Effector CD4-positive, alpha-beta T cell (primary cell): ENCODE data around the gene NUDC.
"Not testable (repeated sequence)": the region's sequence is repeated elsewhere in the genome, so short reads cannot be mapped to it uniquely, and the experiment has no call there.

Experiments
- DNase-seq: peaks from one replicate; pipeline ENCODE4 v3.0.0-alpha.2; 2020

NUDC gene

DNA sequence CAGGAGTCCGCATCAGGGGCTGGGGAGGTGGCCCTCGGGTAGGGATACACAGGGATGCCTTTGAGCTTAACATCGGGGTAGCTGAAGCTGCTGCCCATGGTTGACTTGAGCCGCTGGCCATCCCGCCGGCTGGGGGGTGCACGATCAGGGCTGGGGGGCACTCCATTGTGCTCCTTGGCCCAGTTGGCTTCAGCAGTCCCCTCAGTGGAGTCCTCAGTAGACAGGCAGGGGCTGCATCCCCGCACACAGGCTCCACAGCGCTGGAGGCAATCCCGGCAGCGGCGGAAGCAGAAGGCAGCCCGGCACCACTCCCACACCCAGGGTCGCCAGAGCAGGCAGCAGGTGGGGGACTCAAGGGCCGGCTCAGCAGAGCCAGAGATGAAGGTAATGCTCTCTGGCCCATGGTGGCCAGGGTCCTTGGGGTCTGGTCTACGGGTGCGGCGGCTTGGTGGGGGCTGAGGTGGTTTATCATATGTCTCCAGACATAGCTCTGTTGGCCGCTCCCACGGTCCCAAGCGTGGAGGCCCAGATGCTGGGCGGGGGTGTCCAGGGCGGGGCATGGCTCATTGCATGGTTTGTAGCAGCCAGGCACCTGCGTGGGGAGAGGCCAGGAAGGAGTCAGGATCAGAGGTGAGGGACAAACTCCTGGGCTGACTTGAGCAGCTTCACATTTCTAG, 30.4 kb downstream of the NUDC start:
- no peak for DNase-seq

DNA sequence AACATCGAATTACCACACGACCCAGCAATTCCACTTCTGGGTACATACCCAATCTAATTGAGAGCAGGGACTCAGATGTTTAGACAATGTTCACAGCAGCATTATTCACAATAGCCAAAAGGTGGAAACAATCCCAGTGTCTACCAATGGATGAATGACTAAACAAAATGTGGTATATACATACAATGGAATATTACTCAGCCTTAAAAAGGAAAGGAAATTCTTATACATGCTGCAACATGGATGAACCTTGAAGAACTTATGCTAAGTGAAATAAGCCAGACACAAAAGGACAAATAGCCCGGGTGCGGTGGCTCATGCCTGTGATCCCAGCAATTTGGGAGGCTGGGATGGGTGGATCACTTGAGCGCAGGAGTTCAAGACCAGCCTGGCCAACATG, 31.8 kb downstream of the NUDC start:
- DNase-seq: no peak

DNA sequence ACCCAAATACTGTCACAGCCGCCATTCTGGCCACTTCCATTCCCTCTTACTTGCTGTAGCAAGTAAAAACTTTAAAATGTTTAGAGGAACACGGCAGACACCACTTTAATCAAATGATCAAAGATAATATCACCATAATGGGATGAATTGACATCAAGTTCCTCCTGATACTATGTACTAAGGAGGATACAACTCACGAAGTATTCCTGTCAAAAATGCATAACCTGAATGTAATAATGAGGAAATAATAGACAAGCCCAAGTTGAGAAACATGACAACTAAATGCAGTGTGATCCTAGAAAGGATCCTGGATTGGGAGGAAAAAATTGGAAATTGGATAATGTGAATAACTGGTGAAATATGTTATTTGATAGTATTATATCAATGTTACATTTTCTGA, 34.8 kb downstream of the NUDC start:
- no peak for DNase-seq

DNA sequence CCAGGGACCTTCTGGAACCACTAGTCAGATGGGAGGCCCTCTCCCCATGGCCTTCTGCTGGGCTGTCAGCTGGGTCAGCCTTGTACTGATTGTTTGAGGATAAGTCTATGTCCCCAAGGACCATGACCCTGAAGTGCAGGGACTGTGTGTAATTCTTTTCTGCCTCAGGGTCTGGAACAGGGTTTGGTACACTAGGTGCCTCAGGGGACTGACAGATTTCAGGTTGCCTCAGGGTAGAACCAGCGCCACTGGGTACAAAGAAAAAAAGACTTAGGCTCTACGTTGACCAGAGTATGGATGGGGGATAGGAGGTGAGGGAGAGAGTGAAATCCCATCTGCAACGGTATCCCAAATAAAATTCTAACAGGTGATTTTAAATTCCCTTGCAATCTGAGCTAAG, 35.8 kb downstream of the NUDC start:
- no peak for DNase-seq

DNA sequence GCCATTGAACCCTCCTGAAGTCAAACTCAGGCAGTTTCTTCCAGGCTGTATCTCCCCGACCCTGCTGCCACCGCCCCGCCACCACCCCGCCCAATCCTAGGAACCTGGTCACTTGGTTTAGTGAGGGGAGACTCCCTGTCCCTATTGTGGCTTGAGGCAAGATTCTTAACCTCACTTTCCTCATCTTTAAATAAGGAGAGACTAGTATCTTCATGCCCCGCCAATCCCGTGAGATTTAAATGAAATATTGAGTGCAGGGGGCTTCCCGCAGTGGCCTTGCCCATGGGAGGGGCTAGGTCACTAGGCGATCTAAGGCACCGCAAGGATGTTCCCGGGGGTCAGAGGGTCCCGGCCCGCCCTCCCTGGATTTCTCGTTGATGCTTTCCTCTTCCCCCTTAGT, 37.7 kb downstream of the NUDC start:
- no peak for DNase-seq

DNA sequence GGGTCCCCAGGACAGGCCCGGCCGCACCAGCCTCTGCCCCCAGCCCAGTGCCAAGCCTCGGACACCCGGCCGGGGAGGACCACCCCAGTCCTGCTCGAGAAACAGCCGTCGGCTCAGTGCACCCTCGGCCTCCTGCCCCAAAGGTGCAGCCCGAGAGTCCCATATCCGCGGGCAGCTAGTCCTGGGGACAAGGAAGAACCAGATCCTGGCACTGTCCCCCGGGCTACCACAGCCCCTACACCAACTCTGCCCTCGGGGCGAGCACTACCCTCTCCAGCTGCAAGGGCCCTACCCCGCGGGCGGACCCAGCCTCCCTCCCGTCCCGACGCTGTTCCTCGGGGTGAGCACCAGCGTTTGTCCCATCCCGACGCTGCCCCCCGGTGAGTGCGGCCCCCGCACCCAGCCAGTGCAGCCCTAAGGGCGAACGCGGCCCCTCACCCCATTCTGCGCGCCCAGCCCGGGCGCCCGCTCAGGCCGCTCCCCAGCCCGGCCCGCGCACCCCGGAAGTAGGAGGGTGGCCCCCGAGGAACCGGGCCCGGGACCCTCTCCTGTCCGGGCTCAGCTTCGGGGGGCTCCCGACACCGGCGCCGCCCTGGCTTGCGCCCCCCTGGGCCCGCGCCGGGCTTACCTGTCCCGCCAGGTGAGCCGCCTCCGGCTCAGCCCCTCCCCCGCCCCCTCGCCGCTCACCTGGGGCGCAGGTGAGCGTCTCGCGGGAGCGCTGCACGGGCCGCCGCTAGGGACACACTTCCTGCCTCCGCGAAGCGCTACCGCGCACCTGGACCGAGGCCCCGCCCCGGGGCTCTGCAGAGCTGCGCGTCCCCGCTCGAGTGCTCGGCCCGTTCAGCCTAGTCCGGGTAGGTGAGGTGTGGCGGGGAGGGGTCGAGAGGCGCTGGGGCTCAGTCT, 38.4 kb downstream of the NUDC start, which contains the start of gene KDF1:
Gene KDF1, minus strand, starts transcription at position 747 of the 903 bp plus-strand sequence. CDS start 8,088 bp downstream, outside the sequence.
- peak; percentile 45 for DNase-seq

DNA sequence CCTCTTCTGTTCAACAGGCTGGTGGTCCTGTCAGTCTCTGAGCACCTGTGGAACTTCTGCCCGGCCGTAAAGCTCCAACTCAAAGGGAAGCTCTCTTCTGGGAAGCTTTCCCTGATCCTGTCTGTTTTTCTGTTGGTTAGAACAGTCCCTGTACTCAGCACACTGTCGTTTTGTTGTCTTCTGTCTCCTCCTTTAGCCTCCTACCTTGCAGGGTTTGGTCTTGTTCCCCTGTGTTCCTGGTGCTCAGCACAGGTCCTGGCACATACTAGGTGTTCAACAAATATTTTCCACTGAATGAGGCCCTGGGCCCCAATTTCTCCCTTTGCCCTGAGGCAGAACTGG, 39.1 kb downstream of the NUDC start:
- no peak for DNase-seq

DNA sequence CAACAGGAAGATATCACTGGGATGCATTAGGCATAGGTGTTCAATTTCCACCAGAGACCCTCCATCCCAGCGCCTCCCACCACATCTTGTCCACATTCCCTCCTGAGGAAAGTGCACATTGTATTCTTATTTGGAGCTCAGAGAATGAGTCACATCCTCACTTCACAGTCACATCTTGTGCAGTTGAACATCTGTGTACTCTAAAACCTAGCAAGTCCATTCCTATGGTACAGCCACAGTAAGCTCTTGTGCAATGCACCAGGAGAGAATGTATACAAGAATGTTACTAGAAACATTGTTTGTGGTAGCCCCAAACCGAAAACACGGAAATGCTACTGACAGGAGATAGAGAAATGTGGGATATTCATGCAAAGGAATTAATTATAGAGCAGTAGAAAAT, 40.3 kb downstream of the NUDC start:
- DNase-seq: no peak

DNA sequence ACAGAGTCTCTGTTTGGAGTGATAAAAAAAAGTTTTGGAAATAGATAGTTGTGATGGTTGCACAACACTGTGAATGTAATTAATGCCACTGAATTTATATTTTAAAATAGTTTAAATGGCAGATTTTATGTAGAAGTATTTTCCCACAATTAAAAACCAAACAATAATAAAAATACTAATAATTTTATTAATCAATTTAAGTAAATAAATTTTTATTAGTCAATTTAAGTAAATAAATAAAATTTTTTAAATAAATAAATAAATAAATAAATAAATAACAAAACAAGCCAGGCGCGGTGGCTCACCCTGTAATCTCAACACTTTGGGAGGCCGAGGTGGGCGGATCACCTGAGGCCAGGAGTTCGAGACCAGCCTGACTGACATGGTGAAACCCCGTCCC, 43.7 kb downstream of the NUDC start:
- no peak for DNase-seq

DNA sequence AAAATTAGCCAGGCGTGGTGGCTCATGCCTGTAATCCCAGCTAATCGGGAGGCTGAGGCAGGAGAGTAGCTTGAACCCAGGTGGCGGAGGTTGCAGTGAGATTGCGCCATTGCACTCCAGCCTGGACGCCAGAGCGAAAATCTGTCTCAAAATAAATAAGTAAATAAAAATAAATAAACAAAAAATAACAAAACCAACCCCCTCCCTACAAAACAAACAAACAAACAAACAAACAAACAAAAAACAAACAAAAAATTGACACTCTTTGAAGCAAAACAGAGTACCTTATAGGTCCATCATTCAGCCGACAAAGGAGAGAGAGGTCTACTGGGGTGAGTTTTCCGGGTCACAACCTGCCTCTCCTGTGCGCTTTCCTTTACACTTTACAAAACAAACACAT, 44.1 kb downstream of the NUDC start:
- DNase-seq: no peak

DNA sequence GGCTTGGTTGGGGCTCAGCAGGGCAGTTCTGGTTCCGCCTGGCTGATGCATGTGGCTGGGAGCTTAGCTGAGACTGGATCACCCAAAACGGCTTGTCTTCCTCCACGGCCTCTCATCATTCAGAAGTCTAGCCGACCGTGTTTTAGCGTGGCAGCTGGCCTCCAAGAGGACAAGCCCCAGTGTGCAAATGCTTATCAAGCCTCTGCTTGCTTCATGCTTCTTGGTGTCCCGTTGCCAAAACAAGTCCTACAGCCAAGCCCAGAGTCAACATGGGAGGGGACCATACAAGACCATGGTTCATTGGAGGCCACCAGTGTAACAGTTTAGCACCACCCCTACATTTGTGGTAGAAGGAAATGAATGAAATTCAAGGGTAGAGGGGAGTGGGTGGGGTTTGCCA, 49.3 kb downstream of the NUDC start:
- no peak for DNase-seq

DNA sequence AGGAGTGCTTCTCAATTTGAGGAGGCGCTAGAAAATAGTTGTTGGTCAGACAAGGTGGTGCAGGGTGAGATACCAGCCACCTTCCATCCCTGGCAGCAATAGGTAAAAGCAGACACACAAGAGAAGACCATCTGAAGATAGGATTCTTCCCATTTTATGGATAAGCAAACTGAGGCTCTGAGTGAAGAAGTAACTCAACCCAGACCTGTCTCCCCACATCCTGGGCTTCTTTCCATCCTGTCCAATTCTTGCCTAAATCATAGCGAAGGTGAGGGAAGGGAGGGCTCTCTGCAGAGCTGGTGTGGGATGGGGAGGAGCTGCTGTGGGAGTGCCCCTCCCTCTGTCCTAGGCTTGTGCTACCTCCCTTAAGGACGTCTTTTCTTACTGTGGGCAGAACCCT, 50.0 kb downstream of the NUDC start:
- no peak for DNase-seq

DNA sequence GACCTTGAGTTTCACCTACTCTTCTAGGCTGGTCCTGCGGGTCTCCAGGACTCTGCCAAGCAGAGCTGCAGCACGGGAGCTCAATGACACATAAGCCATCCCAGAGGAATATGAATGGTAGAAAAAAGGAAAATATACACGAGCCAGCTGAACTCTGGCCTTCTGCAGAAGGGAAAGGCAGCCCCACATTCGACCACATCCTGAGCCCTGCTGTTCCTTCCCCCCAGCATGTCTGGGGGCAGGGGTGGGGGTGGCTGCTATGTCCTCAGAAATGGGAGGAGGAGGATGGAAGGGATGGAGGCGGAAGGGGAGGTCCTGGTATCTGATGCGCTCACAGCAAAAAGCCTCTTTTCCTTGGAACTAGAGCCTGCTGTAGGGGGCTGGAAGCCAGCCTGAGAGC, 50.8 kb downstream of the NUDC start:
- DNase-seq: no peak

DNA sequence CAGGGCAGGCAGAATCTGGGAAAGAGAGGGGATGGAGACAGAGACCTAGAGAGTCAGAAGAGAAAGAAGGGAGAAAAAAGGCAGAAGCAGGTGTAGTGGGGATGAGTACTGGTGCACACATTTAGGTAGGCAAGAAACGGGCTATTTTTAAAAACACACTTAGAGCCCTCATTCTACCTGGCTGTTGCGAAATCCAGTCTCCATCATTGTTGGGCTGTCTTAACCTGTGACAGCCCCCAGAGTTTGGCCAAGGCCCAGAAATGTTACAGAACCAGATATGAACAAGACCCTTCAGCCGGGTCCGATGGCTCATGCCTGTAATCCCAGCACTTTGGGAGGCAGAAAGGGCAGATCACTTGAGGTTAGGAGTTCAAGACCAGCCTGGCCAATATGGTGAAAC, 51.3 kb downstream of the NUDC start:
- no peak for DNase-seq

DNA sequence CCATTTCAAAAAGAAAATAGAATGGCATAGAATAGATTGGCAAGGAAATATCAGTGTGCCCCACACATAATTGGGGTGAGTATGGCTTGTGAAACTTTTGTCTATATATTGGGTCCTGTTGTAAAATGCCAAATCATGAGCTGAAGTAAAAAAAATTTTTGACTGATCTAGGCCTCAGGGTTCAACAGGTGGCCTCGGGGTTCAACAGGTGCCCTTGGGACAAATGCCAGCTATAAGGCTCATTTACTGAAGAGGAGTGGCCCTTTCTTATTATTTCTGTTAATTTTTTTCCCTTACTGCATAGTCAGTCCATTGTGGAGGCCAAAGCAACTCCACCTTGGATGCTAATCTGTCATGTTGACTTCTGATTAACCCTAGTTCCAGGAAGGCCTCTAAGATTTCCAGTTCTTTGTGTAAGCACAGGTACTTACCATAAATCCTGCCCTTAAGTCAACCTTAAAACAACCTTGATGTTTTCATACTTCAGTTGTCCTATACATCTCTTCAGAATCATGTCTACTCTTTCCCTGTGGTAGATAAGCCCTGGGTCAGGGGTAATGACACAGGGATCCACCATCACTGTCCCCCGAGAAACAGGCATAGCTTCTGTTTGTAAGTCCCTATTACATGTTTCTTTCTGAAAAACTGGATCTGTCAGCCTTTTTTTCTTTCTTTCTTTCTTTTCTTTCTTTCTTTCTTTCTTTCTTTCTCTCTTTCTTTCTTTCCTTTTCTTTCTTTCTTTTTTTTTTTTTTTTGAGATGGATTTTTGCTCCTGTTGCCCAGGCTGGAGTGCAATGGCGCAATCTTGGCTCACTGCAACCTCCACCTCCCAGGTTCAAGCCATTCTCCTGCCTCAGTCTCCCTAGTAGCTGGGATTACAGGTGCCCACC, 55.3 kb downstream of the NUDC start:
- DNase-seq: no peak

DNA sequence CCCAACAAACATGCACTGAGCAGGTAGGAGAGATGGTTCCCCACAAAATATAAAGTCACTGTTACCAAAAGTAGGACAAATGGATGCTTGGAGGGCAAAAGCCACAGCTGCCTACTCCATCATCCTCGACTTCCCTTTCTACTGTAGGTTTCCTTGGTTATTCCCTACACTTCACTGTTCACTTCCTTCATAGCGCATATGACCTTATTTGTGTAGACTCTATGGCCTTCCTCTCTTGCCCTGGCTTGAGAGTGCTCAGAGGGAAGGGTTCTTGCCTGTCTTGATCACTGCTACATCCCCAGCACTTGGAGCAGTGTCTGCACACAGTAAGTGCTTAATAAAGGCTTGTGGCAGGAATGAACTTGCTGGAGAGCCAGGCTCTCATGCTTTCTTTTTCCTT, 57.4 kb downstream of the NUDC start:
- no peak for DNase-seq

DNA sequence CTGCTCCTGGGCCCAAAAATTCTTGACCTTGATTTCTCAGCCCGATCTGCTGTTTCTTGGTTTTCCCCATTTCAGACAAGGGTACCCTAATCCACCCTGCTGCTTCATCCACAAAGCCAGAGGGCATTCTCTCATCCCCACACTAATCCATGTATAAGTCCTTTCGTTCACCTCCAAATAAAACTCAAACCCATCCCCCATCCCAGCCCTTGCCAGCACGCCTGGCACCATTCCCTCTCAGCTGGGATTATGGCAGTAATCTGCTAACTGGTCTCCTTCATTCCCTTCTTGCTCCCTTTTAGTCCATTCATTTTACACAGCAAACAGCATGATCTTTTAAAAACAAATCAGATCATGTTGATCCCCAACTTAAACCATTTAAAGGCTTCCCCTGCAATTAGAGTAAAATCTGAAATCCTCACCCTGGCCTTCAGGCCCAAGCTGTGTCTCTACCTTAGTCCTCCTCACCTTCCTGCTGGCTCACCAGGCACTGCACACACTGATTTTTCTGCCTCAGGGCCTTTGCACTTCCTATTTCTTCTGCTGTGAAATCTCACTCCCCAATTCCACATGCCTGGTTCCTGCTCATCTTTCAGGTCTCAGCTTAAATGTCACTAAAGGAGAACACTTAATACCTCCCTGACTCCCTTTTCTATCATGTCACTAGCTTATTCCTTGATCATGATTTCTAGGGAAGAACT, 59.8 kb downstream of the NUDC start:
- no peak for DNase-seq

DNA sequence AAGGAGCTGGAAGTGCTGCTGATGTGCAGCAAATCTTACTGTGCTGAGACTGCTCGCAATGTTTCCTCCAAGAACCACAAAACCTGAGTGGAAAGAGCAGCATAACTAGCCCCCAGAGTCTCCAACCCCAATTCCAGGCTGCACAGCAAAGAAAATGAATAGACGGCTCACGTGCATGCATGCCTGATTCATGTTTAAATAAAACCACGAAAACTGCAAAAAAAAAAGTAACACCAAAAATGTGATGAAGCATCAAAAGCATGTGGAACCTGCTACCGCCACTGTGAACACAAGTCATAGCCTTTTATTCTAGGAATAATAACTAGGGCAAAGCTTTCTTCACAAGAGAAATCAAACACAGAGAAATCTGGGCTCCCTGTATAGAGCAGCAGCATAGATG, 62.3 kb downstream of the NUDC start:
- DNase-seq: no peak

DNA sequence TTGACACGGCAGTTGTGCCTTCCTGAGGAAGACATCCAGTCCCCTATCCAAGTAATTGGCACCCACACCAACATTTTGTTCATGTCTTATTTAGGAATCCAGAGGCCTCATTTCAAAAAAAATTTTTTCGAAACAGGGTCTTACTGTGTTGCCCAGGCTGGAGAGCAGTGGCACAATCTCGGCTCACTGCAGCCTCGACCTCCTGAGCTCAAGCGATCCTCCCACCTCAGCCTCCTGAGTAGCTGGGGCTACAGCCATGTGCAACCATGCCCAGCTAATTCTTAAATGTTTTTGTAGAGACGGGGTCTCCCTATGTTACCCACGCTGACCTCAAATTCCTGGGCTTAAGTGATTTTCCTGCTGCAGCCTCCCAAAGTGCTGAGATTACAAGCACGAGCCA, 62.7 kb downstream of the NUDC start:
- DNase-seq: no peak

DNA sequence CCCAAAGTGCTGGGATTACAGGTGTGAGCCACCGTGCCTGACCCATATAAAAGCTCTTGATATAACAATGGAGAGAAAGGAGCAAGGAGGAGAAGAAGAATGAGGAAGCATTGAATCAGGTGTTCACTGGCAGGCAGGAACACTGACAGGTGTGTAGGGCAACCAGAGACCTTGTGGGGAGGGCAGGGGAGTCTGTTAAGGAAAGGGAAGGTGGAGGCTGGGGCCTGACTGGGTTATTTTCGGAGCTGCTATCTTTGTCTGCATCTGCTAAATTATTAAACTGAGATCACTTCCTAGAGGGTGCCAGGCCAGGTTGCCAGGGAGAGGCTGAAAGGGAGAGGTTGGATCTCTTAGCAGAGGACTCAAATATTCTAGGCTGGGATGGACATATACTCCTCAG, 65.1 kb downstream of the NUDC start:
- no peak for DNase-seq

DNA sequence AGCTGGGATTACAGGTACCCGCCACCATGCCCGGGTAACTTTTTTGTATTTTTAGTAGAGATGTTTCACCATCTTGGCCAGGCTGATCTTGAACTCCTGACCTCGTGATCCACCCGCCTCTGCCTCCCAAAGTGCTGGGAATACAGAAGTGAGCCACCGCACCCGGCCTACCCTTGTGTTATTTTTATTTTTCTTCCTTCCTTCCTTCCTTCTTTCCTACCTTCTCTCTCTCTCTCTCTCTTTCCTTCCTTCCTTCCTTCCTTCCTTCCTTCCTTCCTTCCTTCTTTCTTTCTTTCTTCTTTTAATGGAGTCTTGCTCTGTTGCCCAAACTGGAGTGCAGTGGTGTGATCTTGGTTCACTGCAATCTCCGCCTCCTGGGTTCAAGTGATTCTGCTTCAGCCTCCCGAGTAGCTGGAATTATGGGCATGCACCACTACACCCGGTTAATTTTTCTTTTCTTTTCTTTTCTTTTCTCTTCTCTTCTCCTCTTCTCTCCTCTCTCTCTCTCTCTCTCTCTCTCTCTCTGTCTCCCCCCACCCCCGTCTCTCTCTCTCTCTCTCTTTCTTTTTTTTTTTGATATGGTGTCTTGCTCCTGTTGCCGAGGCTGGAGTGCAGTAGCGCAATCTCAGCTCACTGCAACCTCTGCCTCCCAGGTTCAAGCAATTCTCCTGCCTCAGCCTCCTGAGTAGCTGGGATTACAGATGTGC, 68.0 kb downstream of the NUDC start:
- DNase-seq: not testable (repeated sequence)
